RWPE2 (cell line): ENCODE results near the gene PSAP.

Experiments
- ATAC-seq: fragments of 200-7000 bp; cut with Tn5 transposase; 3 replicates; pipeline ENCODE4 v1.9.1; 2021; ENCODE audit warnings: low read depth
- DNase-seq: peaks from one replicate; pipeline ENCODE4 v3.0.0-alpha.2; 2020; ENCODE audit warnings: low spot score
- H3K27ac ChIP-seq: fragments of 450-650 bp; 2 replicates; pipeline ENCODE4 v1.5.1; 2017; ENCODE audit warnings: mild to moderate bottlenecking; ENCODE audit not compliant: poor library complexity, severe bottlenecking
- H3K27me3 ChIP-seq: fragments of 250-450 bp; sonication (Bioruptor Pico); 2 replicates; pipeline ENCODE4 v1.5.1; 2021; ENCODE audit warnings: mild to moderate bottlenecking, moderate library complexity; ENCODE audit not compliant: insufficient read depth, poor library complexity, severe bottlenecking
- H3K36me3 ChIP-seq: fragments of 250-450 bp; sonication (Bioruptor Pico); 2 replicates; pipeline ENCODE4 v1.5.1; 2020; ENCODE audit warnings: low read depth, mild to moderate bottlenecking, moderate library complexity
- H3K4me1 ChIP-seq: fragments of 250-450 bp; sonication (Bioruptor Pico); 2 replicates; pipeline ENCODE4 v1.5.1; 2021; ENCODE audit warnings: mild to moderate bottlenecking, moderate library complexity; ENCODE audit not compliant: insufficient read depth, poor library complexity, severe bottlenecking
- H3K4me3 ChIP-seq: fragments of 250-450 bp; sonication (Bioruptor Pico); 2 replicates; pipeline ENCODE4 v1.5.1; 2021; ENCODE audit warnings: mild to moderate bottlenecking, moderate library complexity; ENCODE audit not compliant: severe bottlenecking
- H3K9me3 ChIP-seq: fragments of 250-450 bp; sonication (Bioruptor Pico); 2 replicates; pipeline ENCODE4 v1.5.1; 2021; ENCODE audit warnings: mild to moderate bottlenecking, moderate library complexity; ENCODE audit not compliant: severe bottlenecking
- CTCF ChIP-seq: fragments of 450-650 bp; IDR thresholded peaks from one replicate; pipeline ENCODE4 v1.5.1; 2017; ENCODE audit warnings: mild to moderate bottlenecking, moderate library complexity; ENCODE audit not compliant: poor library complexity, severe bottlenecking

Gene PSAP

GRCh38 chr10:71783917-71784678 is 67.0 kb downstream of the PSAP start:
- Histone ChIP-seq H3K27me3 (no peaks in the 10 kb centered on the region), H3K4me3 (no peak overlapping the region), H3K9me3 (no peaks in the 10 kb centered on the region), H3K36me3 (no peaks in the 10 kb centered on the region), H3K4me1 (no peaks in the 10 kb centered on the region), H3K27ac (no peak overlapping the region)
- DNase-seq (no peak), ATAC-seq (no peak)
- no peak for TF ChIP-seq CTCF

- TF ChIP-seq CTCF, result no peak
- DNase-seq, result no peak
- Histone ChIP-seq H3K27me3 (no peaks in the 10 kb centered on the region), H3K9me3 (no peaks in the 10 kb centered on the region), H3K27ac (no peak overlapping the region), H3K4me3 (no peak overlapping the region), H3K36me3 (no peaks in the 10 kb centered on the region), H3K4me1 (no peaks in the 10 kb centered on the region)
- ATAC-seq, result no peak
Observed at GRCh38 chr10:71782917-71783490, 68.0 kb downstream of the PSAP start.

- Histone ChIP-seq H3K9me3 (no peaks in the 10 kb centered on the region), H3K27ac (no peak overlapping the region), H3K4me1 (no peaks in the 10 kb centered on the region), H3K4me3 (no peak overlapping the region), H3K36me3 (no peaks in the 10 kb centered on the region), H3K27me3 (no peaks in the 10 kb centered on the region)
- ATAC-seq (no peak), DNase-seq (no peak)
- no peak for TF ChIP-seq CTCF
Observed at GRCh38 chr10:71782221-71782916, 68.7 kb downstream of the PSAP start.

GRCh38 chr10:71780719-71781118 is 70.3 kb downstream of the PSAP start:
- Histone ChIP-seq H3K36me3 (no peaks in the 10 kb centered on the region), H3K27me3 (no peaks in the 10 kb centered on the region), H3K9me3 (no peaks in the 10 kb centered on the region), H3K27ac (no peak overlapping the region), H3K4me3 (no peak overlapping the region), H3K4me1 (no peaks in the 10 kb centered on the region)
- ATAC-seq (no peak), DNase-seq (no peak)
- TF ChIP-seq CTCF, result no peak
